HT1080 (cell line): ENCODE measurements around the gene HUWE1. TPM values are rescaled to one million over a fixed set of nuclear protein-coding genes. Genes with fewer than 3 reads are reported as not detected.
"Not testable (repeated sequence)": the region's sequence is repeated elsewhere in the genome, so short reads cannot be mapped to it uniquely, and the experiment has no call there.

ENCODE experiments used
- DNase-seq: peaks from one replicate; pipeline ENCODE4 v3.0.0-alpha.2; 2015; ENCODE audit warnings: low read depth
- total RNA-seq: library from RNA; depleted of rRNA; stranded (reverse); fragments of >200 nt; shearing (Covaris generic); gene quantifications from 2 replicates; pipeline ENCODE4 v1.2.3, GENCODE V29; 2014

Gene HUWE1
- total RNA-seq, 1 experiment from 2014 or later = 83.0 TPM

GRCh38 chrX:53606456-53606855 lies 80.1 kb downstream of the HUWE1 start:
- no peak for DNase-seq

- peak; percentile 1 for DNase-seq
These were observed 81.5 kb downstream of the HUWE1 start for GRCh38 chrX:53605004-53605403.

GRCh38 chrX:53599781-53600396 lies 86.6 kb downstream of the HUWE1 start:
- peak; percentile 4 for DNase-seq

GRCh38 chrX:53598169-53598568 lies 88.3 kb downstream of the HUWE1 start:
- no peak for DNase-seq

GRCh38 chrX:53595266-53595810 lies 91.2 kb downstream of the HUWE1 start:
- no peak for DNase-seq

GRCh38 chrX:53594354-53594753 lies 92.2 kb downstream of the HUWE1 start:
- DNase-seq = peak; percentile 53

- DNase-seq = no peak
These were observed 98.6 kb downstream of the HUWE1 start for GRCh38 chrX:53587795-53588420.

GRCh38 chrX:53584891-53585290 lies 101.6 kb downstream of the HUWE1 start:
- no peak for DNase-seq

- no peak for DNase-seq
These were observed 102.9 kb downstream of the HUWE1 start for GRCh38 chrX:53583571-53583970.

- no peak for DNase-seq
These were observed 105.6 kb downstream of the HUWE1 start for GRCh38 chrX:53580742-53581504.

GRCh38 chrX:53571494-53571893 lies 115.0 kb downstream of the HUWE1 start:
- DNase-seq = no peak

GRCh38 chrX:53563324-53563723 lies 123.2 kb downstream of the HUWE1 start:
- DNase-seq = no peak

GRCh38 chrX:53561912-53562311 lies 124.6 kb downstream of the HUWE1 start:
- DNase-seq = no peak

GRCh38 chrX:53558646-53559045 lies 127.9 kb downstream of the HUWE1 start:
- DNase-seq = no peak

GRCh38 chrX:53556868-53557267 lies 129.7 kb downstream of the HUWE1 start:
- DNase-seq = no peak

GRCh38 chrX:53550756-53551463 lies 135.6 kb downstream of the HUWE1 start:
- DNase-seq = no peak

- DNase-seq = no peak
These were observed 138.9 kb downstream of the HUWE1 start for GRCh38 chrX:53547668-53548067.

GRCh38 chrX:53544936-53545335 lies 141.6 kb downstream of the HUWE1 start:
- no peak for DNase-seq

- no peak for DNase-seq
These were observed 147.7 kb downstream of the HUWE1 start for GRCh38 chrX:53538781-53539180.

- not testable (repeated sequence) for DNase-seq
These were observed 155.1 kb downstream of the HUWE1 start for GRCh38 chrX:53531255-53531966.

GRCh38 chrX:53526999-53527398 lies 159.5 kb downstream of the HUWE1 start:
- no peak for DNase-seq
